Sigmoid colon (tissue), 7 donors: Measurements from ENCODE around the gene TRAF7. TPM values are rescaled to one million over a fixed set of nuclear protein-coding genes. Genes with fewer than 3 reads are reported as not detected.

Experiments
- DNase-seq: peaks from one replicate; pipeline ENCODE4 v3.0.0-alpha.2; 2019
- H3K27ac ChIP-seq, 4 donors: fragments of 200-600 bp; sonication (generic); one replicate each; pipeline ENCODE4 v1.5.1; 2016 to 2019; ENCODE audit warnings: mild to moderate bottlenecking in 1 of 4
- H3K27me3 ChIP-seq, 3 donors: fragments of 200-600 bp; sonication (generic); one replicate each; pipeline ENCODE4 v1.5.1; 2019; ENCODE audit warnings: mild to moderate bottlenecking in 1 of 3
- H3K36me3 ChIP-seq, 4 donors: fragments of 200-600 bp; sonication (generic); one replicate each; pipeline ENCODE4 v1.5.1; 2016 to 2019
- H3K4me1 ChIP-seq, 4 donors: fragments of 200-600 bp; sonication (generic); one replicate each; pipeline ENCODE4 v1.5.1; 2017 to 2019
- H3K4me3 ChIP-seq, 4 donors: fragments of 200-600 bp; sonication (generic); one replicate each; pipeline ENCODE4 v1.5.1; 2017 to 2019; ENCODE audit warnings: mild to moderate bottlenecking in 2 of 4, moderate library complexity in 1 of 4
- H3K9me3 ChIP-seq, 4 donors: fragments of 200-600 bp in 3 of 4; sonication (generic) in 3 of 4; one replicate each; pipeline versions ENCODE4 v1.5.1 to v1.6.1; 2013 to 2019
- EP300 ChIP-seq, 4 donors: sonication (generic); formaldehyde crosslinking; IDR thresholded peaks; one replicate each; pipeline ENCODE4 v1.6.1; 2017; ENCODE audit warnings: antibody characterized with exemption in 4 of 4
- POLR2A ChIP-seq, 2 donors: fragments of 450-650 bp; IDR thresholded peaks; one replicate each; pipeline ENCODE4 v1.6.1; 2016; ENCODE audit warnings: antibody characterized with exemption in 2 of 2, mild to moderate bottlenecking in 2 of 2, moderate library complexity in 2 of 2
- POLR2AphosphoS5 ChIP-seq, 4 donors: sonication (generic); formaldehyde crosslinking; IDR thresholded peaks; one replicate each; pipeline ENCODE4 v1.6.1; 2017; ENCODE audit warnings: antibody characterized with exemption in 4 of 4
- WGBS, 2 donors: extraction: QIAGEN DNeasy Blood & Tissue Kit; methylation state at CpG; one replicate each; pipeline ENCODE4 v1.1.7; 2013; 5-methylcytosine and 5-hydroxymethylcytosine counted together
- intact Hi-C: fragments of 100-400 bp; cut with DNase I; formaldehyde crosslinking; loops from one replicate; pipeline ENCODE4 v1.15.1; 2023
- polyA plus RNA-seq, 3 donors: library from polyadenylated mRNA; stranded (reverse); fragments of 200-250 nt; gene quantifications; one replicate each; pipeline ENCODE4 v1.2.3, GENCODE V29; 2013
- total RNA-seq, 4 donors: library from RNA; depleted of rRNA; stranded (reverse); fragments of >200 nt; gene quantifications; one replicate each; pipeline ENCODE4 v1.1.0, GENCODE V29; 2016
- TF ChIP-seq, protein P1 (sequence below), 4 experiments: fragments of 450-650 bp in 3 of 4; fragments of 200-600 bp in 1 of 4; IDR thresholded peaks; one replicate each; pipeline ENCODE4 v1.5.1; 2016 to 2019; ENCODE audit warnings: antibody characterized with exemption in 4 of 4, mild to moderate bottlenecking in 3 of 4, moderate library complexity in 2 of 4
- donor health status: healthy with polysubstance abuse.
- donor health status: Bipolar disorder and iron deficiency.
- donor health status: healthy.

The TRAF7 gene
- total and polyA plus RNA-seq, 7 donors, result 30.3 to 65.1 (median 45.0) TPM

DNA sequence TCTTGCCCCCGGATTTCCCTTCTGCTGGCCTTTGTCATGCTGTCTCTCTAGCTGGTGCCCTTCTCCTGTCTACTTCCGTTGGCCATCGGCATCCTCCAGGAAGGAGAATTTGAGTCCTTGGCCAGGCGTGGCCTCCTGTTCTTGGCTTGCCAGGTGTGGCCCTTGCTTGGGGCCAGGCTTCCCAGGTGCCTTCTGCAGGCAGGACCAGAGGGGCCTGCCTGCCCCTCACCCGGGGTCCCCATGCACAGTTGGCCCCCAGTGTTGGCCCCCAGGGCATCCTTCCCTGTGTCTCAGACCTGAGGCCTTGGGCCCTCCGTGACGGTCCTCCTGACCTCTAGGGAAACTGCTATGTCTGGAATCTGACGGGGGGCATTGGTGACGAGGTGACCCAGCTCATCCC, 52.3 kb downstream of the TRAF7 start:
- no peak for DNase-seq
- H3K27ac ChIP-seq, result no peak overlapping the region
- H3K4me3 ChIP-seq, result no peak overlapping the region
- intact Hi-C loops, result loop anchor here (5.0 kb wide), 1 partner anchor 44 kb away; the partner anchor contains the start of gene ECI1
- WGBS, 2 donors, result 90 to 91% methylated on average over 9 of the region's 9 CpGs
- peaks cover 13 to 39% (median 25%) of the 10 kb centered on the region in 4 donors for H3K36me3 ChIP-seq
- H3K9me3 ChIP-seq, result no peaks in the 10 kb centered on the region
- H3K27me3 ChIP-seq, result no peaks in the 10 kb centered on the region
- peaks cover 0 to 30% (median 29%) of the 10 kb centered on the region in 4 donors for H3K4me1 ChIP-seq
- TF ChIP-seq POLR2A (IDR thresholded peaks at IDR 0.05), result no peak
- no peak for TF ChIP-seq EP300 (IDR thresholded peaks at IDR 0.05)
- TF ChIP-seq POLR2AphosphoS5 (IDR thresholded peaks at IDR 0.05), result no peak
- TF ChIP-seq, protein P1, sequence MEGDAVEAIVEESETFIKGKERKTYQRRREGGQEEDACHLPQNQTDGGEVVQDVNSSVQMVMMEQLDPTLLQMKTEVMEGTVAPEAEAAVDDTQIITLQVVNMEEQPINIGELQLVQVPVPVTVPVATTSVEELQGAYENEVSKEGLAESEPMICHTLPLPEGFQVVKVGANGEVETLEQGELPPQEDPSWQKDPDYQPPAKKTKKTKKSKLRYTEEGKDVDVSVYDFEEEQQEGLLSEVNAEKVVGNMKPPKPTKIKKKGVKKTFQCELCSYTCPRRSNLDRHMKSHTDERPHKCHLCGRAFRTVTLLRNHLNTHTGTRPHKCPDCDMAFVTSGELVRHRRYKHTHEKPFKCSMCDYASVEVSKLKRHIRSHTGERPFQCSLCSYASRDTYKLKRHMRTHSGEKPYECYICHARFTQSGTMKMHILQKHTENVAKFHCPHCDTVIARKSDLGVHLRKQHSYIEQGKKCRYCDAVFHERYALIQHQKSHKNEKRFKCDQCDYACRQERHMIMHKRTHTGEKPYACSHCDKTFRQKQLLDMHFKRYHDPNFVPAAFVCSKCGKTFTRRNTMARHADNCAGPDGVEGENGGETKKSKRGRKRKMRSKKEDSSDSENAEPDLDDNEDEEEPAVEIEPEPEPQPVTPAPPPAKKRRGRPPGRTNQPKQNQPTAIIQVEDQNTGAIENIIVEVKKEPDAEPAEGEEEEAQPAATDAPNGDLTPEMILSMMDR (IDR thresholded peaks at IDR 0.05), result no peak

DNA sequence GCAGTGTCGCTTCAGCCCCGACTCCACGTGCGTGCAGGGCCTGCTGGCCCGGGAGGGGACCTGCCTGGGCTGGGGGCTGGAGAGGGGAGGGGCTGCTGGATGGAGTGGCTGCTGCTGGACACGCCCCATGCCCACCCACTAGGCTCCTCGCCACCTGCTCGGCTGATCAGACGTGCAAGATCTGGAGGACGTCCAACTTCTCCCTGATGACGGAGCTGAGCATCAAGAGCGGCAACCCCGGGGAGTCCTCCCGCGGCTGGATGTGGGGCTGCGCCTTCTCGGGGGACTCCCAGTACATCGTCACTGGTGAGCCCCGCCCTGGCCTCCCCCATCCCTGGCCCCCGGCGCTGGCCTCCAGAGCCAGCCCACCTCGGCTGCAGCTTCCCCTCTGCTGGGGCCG, 52.7 kb downstream of the TRAF7 start:
- TF ChIP-seq, protein P1 (IDR thresholded peaks at IDR 0.05), result no peak
- TF ChIP-seq EP300 (IDR thresholded peaks at IDR 0.05), result no peak
- TF ChIP-seq POLR2AphosphoS5 (IDR thresholded peaks at IDR 0.05), result no peak
- no peak for TF ChIP-seq POLR2A (IDR thresholded peaks at IDR 0.05)
- H3K36me3 ChIP-seq, result peaks cover 13 to 39% (median 25%) of the 10 kb centered on the region in 4 donors
- H3K9me3 ChIP-seq, result no peaks in the 10 kb centered on the region
- intact Hi-C loops, result loop anchor here (5.0 kb wide), 1 partner anchor 44 kb away; the partner anchor contains the start of gene ECI1
- peaks cover 0 to 35% (median 33%) of the 10 kb centered on the region in 4 donors for H3K4me1 ChIP-seq
- no peak for DNase-seq
- 85 to 90% methylated on average over 23 of the region's 23 CpGs for WGBS, 2 donors
- no peak overlapping the region for H3K4me3 ChIP-seq
- H3K27me3 ChIP-seq, result no peaks in the 10 kb centered on the region
- H3K27ac ChIP-seq, result no peak overlapping the region

DNA sequence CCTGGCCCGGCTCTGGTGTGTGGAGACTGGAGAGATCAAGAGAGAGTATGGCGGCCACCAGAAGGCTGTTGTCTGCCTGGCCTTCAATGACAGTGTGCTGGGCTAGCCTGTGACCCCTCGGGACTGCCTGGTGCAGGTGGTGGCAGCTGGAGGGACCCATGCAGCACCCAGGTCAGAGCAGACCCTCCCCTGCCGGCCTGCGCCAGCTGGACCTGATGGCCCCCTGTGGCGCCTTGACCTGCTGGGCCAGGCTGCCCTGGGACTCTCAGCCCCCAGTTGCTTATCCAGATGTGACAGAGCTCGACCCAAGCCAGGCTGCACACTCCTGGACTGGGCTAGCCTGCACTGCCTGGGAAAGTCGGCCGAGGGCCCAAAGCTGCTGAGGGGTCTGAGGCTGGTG, 53.2 kb downstream of the TRAF7 start:
- no peaks in the 10 kb centered on the region for H3K27me3 ChIP-seq
- no peak overlapping the region for H3K4me3 ChIP-seq
- peaks cover 13 to 39% (median 25%) of the 10 kb centered on the region in 4 donors for H3K36me3 ChIP-seq
- H3K27ac ChIP-seq, result no peak overlapping the region
- WGBS, 2 donors, result 94 to 95% methylated on average over 9 of the region's 9 CpGs
- TF ChIP-seq POLR2A (IDR thresholded peaks at IDR 0.05) (no peak), POLR2AphosphoS5 (IDR thresholded peaks at IDR 0.05) (no peak), EP300 (IDR thresholded peaks at IDR 0.05) (no peak)
- TF ChIP-seq, protein P1 (IDR thresholded peaks at IDR 0.05), result no peak
- no peak for DNase-seq
- no peaks in the 10 kb centered on the region for H3K9me3 ChIP-seq
- intact Hi-C loops, result loop anchor here (5.0 kb wide), 1 partner anchor 44 kb away; the partner anchor contains the start of gene ECI1
- H3K4me1 ChIP-seq, result peaks cover 0 to 39% (median 38%) of the 10 kb centered on the region in 4 donors

DNA sequence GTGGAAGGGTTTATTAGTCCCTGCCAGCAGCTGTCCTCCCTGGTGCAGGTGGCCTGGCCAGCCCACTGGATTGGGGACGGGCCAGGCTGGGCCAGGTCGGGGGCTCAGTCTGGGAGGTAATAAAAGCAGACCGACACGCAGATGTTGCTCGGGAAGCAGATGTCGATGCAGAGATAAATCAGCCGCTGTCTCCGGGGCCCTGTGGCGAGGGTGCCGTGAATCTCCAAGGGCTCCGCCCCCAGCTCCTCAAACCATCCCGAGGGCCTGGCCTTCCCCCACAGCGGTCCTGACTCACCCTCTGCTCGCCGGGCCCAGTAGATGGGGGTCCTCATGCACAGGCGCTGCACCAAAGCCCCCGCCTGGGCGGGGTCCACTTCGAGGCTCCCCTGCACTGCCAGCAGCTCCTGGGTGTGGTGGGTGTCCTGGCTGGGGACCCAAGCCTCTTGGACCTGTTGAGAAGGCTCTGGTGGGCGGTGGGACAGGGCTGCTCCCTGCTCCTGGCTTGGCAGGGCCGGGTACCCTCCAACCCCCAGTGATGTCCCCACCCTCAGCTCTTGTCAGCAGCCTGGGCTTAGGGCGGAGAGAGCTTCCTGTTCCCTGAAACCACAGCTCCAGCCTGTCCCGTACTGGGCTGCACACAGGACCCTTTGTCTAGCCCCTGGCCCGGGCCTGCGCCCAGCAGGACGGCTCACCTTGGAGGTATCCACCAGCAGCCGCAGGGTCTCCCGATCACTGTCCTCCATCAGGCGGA, 53.9 kb downstream of the TRAF7 start:
- TF ChIP-seq POLR2A (IDR thresholded peaks at IDR 0.05) (no peak), EP300 (IDR thresholded peaks at IDR 0.05) (no peak), POLR2AphosphoS5 (IDR thresholded peaks at IDR 0.05) (no peak)
- TF ChIP-seq, protein P1 (IDR thresholded peaks at IDR 0.05), result no peak
- no peak overlapping the region for H3K4me3 ChIP-seq
- H3K27ac ChIP-seq, result no peak overlapping the region
- intact Hi-C loops, result loop anchor here (5.0 kb wide), 1 partner anchor 43 kb away; the partner anchor contains the start of gene ECI1
- H3K4me1 ChIP-seq, result peaks cover 0 to 45% (median 42%) of the 10 kb centered on the region in 4 donors
- WGBS, 2 donors, result 89 to 90% methylated on average over 29 of the region's 29 CpGs
- no peaks in the 10 kb centered on the region for H3K9me3 ChIP-seq
- peaks cover 13 to 39% (median 25%) of the 10 kb centered on the region in 4 donors for H3K36me3 ChIP-seq
- no peaks in the 10 kb centered on the region for H3K27me3 ChIP-seq
- no peak for DNase-seq
